Measurements from ENCODE around the gene FRG2B.

GRCh38 chr10:133590970-133591359 is 35.6 kb downstream of the FRG2B start:
- TF ChIP-seq, protein P1, sequence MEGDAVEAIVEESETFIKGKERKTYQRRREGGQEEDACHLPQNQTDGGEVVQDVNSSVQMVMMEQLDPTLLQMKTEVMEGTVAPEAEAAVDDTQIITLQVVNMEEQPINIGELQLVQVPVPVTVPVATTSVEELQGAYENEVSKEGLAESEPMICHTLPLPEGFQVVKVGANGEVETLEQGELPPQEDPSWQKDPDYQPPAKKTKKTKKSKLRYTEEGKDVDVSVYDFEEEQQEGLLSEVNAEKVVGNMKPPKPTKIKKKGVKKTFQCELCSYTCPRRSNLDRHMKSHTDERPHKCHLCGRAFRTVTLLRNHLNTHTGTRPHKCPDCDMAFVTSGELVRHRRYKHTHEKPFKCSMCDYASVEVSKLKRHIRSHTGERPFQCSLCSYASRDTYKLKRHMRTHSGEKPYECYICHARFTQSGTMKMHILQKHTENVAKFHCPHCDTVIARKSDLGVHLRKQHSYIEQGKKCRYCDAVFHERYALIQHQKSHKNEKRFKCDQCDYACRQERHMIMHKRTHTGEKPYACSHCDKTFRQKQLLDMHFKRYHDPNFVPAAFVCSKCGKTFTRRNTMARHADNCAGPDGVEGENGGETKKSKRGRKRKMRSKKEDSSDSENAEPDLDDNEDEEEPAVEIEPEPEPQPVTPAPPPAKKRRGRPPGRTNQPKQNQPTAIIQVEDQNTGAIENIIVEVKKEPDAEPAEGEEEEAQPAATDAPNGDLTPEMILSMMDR (conservative IDR thresholded peaks at IDR 0.05 in 1 of 2, IDR thresholded peaks at IDR 0.05 in 1 of 2; ENCODE audit: extremely low read depth in 1 of 2, insufficient read depth in 1 of 2, low read depth in 1 of 2, low read length in 2 of 2) = no peak
- TF ChIP-seq EZH2 (IDR thresholded peaks at IDR 0.05; ENCODE audit: borderline replicate concordance, low read length) = no peak
